Upper lobe of left lung (tissue), 4 donors: ENCODE measurements around the gene TEAD4.

Source experiments
- EP300 ChIP-seq, 4 donors: sonication (generic); formaldehyde crosslinking; IDR thresholded peaks; one replicate each; pipeline ENCODE4 v1.5.1; 2017; ENCODE audit warnings: antibody characterized with exemption in 4 of 4, control low read depth in 2 of 4
- TF ChIP-seq, protein P1 (sequence below), 6 experiments: fragments of 450-650 bp in 4 of 6; fragments of 200-600 bp in 2 of 6; sonication (generic) in 2 of 6; IDR thresholded peaks; one replicate each; pipeline ENCODE4 v1.5.1; 2016 to 2019; ENCODE audit warnings: antibody characterized with exemption in 6 of 6

DNA sequence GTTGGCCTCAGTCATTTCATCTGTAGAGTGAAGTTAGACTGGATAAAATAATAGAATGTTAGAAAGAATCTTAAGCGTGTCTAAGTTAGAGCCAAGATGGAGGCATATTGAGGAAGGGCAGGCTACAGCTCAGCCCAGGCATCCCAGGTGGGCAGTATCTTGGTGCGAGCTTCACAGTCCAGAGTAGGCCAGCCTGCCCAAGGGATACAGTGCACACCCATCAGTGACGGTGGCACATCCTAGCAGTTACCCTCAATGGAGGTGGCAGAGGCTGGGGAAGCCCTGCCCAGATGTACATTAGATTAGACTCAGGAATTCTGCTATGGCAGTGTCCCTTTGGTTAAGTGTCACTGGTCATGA is 47.0 kb upstream of the TEAD4 start:
- no peak for TF ChIP-seq EP300 (IDR thresholded peaks at IDR 0.05)
- TF ChIP-seq, protein P1, sequence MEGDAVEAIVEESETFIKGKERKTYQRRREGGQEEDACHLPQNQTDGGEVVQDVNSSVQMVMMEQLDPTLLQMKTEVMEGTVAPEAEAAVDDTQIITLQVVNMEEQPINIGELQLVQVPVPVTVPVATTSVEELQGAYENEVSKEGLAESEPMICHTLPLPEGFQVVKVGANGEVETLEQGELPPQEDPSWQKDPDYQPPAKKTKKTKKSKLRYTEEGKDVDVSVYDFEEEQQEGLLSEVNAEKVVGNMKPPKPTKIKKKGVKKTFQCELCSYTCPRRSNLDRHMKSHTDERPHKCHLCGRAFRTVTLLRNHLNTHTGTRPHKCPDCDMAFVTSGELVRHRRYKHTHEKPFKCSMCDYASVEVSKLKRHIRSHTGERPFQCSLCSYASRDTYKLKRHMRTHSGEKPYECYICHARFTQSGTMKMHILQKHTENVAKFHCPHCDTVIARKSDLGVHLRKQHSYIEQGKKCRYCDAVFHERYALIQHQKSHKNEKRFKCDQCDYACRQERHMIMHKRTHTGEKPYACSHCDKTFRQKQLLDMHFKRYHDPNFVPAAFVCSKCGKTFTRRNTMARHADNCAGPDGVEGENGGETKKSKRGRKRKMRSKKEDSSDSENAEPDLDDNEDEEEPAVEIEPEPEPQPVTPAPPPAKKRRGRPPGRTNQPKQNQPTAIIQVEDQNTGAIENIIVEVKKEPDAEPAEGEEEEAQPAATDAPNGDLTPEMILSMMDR (IDR thresholded peaks at IDR 0.05): no peak
